RCC 7860 (cell line): ENCODE data around the gene MLXIP.
A peak's percentile ranks its signal among the peaks of the same experiment; 100 is the strongest.

ENCODE experiments used
- DNase-seq: peaks from one replicate; pipeline ENCODE4 v3.0.0-alpha.2; 2015; ENCODE audit warnings: low spot score
- FAIRE-seq: peaks from 2 replicates; lab custom pipeline; 2012; peaks lifted over from hg19 to GRCh38; lab: Jason Lieb, UNC

MLXIP gene

GRCh38 chr12:122073815-122074214 lies 4.7 kb upstream of the MLXIP start:
- DNase-seq (no peak), FAIRE-seq (no peak)

GRCh38 chr12:122076743-122077495 lies 1.6 kb upstream of the MLXIP start:
- FAIRE-seq (no peak), DNase-seq (no peak)

GRCh38 chr12:122079033-122079531 lies 526 bp downstream of the MLXIP start:
- DNase-seq = no peak
- FAIRE-seq = no peak

GRCh38 chr12:122079532-122080081 lies 1.1 kb downstream of the MLXIP start:
- DNase-seq (no peak), FAIRE-seq (no peak)

- DNase-seq (peak; percentile 81), FAIRE-seq (peak; percentile 73)
Observed at GRCh38 chr12:122080149-122081082, 1.9 kb downstream of the MLXIP start.

GRCh38 chr12:122081083-122081696 lies 2.6 kb downstream of the MLXIP start:
- DNase-seq (peak; percentile 76), FAIRE-seq (peak; percentile 53)

- FAIRE-seq = no peak
- DNase-seq = peak; percentile 15
Observed at GRCh38 chr12:122081697-122082221, 3.2 kb downstream of the MLXIP start.

- no peak for DNase-seq
- FAIRE-seq = no peak
Observed at GRCh38 chr12:122082621-122083356, 4.2 kb downstream of the MLXIP start.

GRCh38 chr12:122084857-122085405 lies 6.4 kb downstream of the MLXIP start:
- no peak for FAIRE-seq

GRCh38 chr12:122085591-122085990 lies 7.0 kb downstream of the MLXIP start:
- FAIRE-seq = no peak

More at GRCh38 chr12:122084857-122085405, 6.4 kb downstream of the MLXIP start:
- DNase-seq = no peak

GRCh38 chr12:122086116-122086515 lies 7.6 kb downstream of the MLXIP start:
- DNase-seq = no peak
- no peak for FAIRE-seq

More at GRCh38 chr12:122085591-122085990, 7.0 kb downstream of the MLXIP start:
- DNase-seq = no peak

GRCh38 chr12:122086641-122087285 lies 8.2 kb downstream of the MLXIP start:
- FAIRE-seq = no peak
- DNase-seq = no peak

GRCh38 chr12:122087431-122088178 lies 9.0 kb downstream of the MLXIP start:
- peak; percentile 32 for FAIRE-seq
- peak; percentile 31 for DNase-seq

- FAIRE-seq (no peak), DNase-seq (no peak)
Observed at GRCh38 chr12:122088179-122088810, 9.7 kb downstream of the MLXIP start.

GRCh38 chr12:122089077-122089476 lies 10.5 kb downstream of the MLXIP start:
- FAIRE-seq (no peak), DNase-seq (no peak)

- FAIRE-seq = no peak
- no peak for DNase-seq
Observed at GRCh38 chr12:122090759-122091515, 12.4 kb downstream of the MLXIP start.
